Measurements from ENCODE around the gene ADAM10.

GRCh38 chr15:58611731-58612676, 137.5 kb downstream of the ADAM10 start:
- TF ChIP-seq EP300 (IDR thresholded peaks at IDR 0.05) (no peak), CTCF (IDR thresholded peaks at IDR 0.05) (no peak)
